Stimulated activated CD8-positive, alpha-beta memory T cell treated with anti-CD3 and anti-CD28 coated beads, Interleukin-2, amount 100 ng/mL, for 48 hours (primary cell): ENCODE results near the gene SLAIN1.
A peak's percentile ranks its signal among the peaks of the same experiment; 100 is the strongest.
"Not testable (repeated sequence)": the region's sequence is repeated elsewhere in the genome, so short reads cannot be mapped to it uniquely, and the experiment has no call there.

Experiments
- DNase-seq, 2 donors: peaks; one replicate each; pipeline ENCODE4 v3.0.0-alpha.2; 2020; ENCODE audit warnings: low read depth in 2 of 2

Gene SLAIN1

DNA sequence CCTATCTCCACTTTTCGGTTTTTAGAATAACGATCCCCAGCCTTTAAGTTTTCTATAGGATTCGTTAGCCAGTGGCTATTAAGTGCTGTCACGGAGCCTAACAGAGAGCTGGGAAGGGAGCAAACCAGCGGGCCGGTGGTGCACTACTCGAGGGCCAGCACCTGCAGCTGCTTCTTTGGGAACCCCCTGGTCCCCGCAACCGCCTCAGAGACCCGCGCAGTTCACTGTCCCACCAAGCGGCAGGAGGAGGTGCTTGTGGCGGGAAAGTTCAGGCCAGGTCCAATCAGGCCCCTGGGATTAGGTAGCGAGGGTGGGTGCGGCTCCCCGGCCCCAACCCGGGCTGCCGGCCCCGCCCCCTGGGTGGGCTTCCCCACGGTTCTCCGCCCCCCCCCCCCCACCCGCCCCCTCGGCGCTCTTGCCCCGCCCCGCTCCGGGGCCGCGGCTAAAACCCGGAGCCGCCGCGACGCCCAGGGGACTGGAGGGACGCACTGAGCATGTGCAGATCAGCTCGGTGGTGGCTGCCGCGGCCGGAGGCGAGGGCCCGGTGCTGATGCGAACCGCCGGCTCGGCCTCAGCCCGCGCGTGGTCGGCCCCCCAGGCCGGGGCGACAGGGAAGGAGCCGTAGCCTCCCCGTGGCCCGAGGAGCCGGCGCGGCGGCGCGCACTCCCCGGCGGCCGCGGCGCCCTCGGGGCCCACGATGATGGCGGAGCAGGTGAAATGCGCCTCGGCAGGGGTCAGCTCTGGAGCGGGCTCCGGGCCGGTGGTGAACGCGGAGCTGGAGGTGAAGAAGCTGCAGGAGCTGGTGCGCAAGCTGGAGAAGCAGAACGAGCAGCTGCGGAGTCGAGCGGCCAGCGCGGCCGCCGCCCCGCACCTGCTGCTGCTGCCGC is at the start of gene SLAIN1:
Gene SLAIN1 (plus strand): TSS at position 471 of the 887 bp plus-strand sequence. CDS start 227 bp downstream, at position 698.
- DNase-seq: peak; percentile 69 to 78

DNA sequence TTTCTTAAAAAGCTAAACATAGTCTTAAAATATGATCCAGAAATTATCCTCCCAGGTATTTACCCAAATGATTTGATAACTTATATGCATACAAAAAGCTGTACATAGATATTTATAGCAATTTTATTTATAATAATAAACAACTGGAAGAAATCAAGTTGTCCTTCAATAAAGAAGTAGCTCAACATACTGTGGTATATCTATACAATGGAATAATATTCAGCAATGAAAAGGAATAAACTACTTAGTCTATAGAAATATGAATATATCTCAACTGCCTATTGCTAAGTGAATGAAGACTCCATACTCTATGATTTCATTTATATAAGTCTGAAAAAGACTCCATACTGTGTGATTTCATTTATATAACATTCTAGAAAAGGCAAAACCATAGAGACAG is 47.1 kb upstream of the SLAIN1 start:
- no peak for DNase-seq

DNA sequence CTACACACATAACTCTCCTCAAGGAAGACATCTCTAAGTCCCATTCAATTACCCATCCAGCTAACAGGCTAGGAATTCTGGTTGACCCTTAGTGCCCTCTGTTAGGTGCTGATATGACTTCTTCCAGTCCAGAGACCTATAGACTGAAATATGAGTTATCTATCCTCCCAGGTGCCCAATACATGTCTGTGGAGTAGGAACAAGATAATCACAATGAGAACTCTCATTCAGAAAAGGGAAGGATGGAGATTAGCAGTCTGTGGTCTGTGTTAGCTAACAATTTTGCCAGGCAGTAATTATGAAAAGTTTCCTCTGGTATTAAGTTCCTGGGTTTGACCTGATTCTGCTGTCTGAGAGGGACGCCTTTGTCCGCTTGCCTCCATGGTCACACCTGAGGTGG is 44.2 kb upstream of the SLAIN1 start:
- DNase-seq: no peak

GRCh38 chr13:77660016-77660415 is 37.5 kb upstream of the SLAIN1 start:
- DNase-seq: not testable (repeated sequence)

DNA sequence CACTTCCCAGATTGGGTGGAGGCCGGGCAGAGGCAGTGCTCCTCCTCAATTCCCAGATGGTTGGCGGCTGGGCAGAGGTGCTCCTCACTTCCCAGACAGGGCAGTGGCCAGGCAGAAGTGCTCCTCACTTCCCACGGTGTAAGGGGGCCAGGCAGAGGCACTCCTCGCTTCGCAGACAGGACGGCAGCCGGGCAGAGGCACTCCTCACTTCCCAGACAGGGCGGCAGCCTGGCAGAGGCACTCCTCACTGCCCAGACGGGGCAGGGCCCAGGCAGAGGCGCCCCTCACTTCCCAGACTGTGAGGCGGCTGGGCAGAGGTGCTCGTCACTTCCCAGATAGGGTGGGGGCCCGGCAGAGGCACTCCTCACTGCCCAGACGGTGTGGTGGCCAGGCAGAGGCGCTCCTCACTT is 36.6 kb upstream of the SLAIN1 start:
- DNase-seq: no peak

DNA sequence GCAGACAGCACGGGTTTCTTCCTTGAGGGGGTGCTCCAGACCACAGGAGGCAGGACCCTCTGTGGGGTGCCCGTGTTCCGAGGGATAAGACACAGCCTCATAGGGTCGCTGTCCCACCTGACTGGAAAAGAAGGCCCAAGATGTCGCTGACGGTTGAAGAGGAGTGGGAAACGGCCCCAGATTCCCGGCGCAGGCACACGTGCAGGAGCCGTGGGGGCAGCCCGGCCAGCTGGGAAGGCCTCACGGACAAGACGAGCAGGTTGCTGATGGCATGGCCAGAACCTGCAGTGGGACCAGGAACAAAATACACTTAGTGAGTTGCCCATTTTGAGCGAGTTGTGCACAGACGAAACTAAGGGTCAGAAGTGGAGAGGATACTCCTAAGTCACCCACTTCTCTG is 35.2 kb upstream of the SLAIN1 start:
- not testable (repeated sequence) for DNase-seq

DNA sequence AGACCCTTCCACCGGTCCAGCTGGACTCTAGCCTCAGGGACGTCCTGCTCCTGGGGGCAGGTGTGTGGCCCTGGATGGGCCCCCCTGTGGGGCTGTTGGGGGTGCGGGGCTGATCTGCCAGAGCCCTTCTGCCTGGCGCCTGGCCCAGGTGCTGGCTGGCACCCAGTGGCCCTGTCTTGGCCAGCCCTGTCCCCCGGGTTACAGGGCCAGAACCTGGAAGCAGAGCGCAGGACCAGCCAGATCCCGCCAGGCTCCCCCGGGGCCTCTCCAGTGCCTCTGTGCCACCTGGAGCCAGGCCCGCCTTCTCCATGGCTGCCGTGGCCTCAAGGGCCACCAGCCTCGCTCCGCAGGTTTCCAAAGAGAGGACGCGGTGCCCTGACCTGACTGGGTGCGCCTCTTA is 34.7 kb upstream of the SLAIN1 start:
- not testable (repeated sequence) for DNase-seq

DNA sequence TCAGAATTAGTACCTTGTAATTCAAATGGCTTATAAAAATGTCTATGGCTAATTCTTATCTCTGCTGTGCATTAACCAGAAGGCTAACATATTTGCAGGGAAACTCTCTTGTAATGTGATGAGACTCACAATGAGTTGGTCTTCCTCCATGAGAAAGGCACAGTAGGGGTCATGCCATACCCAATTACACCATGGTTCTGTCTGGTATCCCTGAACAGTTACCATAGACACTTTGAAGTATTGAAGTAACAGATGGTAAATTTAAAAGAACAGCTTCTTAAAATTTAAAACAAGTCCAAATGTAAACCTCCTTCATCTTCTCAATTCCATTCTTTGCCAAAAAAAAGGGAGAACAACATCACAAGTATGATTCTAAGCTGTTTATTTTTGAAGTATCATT is 22.6 kb upstream of the SLAIN1 start:
- no peak for DNase-seq

DNA sequence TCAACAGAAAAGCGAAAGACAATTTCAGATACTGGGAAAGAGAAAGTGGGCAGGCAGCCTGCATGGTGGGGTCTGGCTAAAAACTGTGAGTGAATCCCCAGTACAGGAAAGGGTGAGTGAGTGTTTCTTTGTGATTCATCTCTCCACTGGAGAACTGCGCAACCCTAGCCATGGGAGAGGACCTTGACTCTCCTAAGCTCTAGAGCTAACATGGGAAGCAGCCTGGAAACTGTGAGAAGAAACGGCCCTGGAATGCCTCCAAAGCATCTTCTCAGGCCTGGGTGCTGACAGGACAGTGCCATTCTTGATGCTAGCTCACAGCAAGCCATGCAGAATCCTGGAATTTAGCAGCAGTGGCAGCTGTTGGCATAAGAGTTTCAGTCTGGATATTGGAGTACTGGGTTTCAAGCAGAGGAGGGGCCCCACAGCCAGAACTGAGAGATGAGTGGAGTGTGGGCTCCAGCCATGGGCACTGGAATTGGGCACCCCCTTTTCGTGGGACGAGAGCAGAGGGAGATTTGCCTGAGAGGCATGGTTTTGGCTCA is 18.7 kb upstream of the SLAIN1 start:
- DNase-seq: no peak

GRCh38 chr13:77687799-77688198 is 9.7 kb upstream of the SLAIN1 start:
- DNase-seq: no peak

- no peak for DNase-seq
These were observed 5.6 kb upstream of the SLAIN1 start for GRCh38 chr13:77691871-77692270.

- no peak for DNase-seq
These were observed 4.6 kb upstream of the SLAIN1 start for GRCh38 chr13:77692746-77693448.

DNA sequence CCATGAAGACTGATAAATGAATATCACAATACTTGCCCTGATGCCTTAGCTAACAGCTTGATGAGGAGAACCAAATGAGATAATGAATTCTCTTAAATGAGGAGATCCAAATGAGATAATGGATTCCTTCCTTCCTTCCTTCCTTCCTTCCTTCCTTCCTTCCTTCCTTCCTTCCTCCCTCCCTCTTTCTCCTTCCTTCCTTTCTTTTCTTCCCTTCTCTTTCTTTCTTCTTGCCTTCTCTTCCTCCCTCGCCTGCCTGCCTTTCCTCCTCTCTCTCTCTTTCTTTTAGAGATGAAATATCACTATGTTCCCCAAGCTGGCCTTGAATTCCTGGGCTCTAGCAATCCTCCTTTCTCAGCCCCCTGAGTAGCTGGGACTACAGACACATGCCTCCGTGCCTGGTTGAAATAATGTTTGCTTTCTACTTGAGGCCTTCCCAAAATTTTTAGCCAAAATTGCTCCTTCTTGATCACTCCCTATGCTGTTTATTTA is 4.0 kb upstream of the SLAIN1 start:
- DNase-seq: no peak

- no peak for DNase-seq
These were observed 1.2 kb upstream of the SLAIN1 start for GRCh38 chr13:77696006-77696878.

GRCh38 chr13:77696879-77697216 is 639 bp upstream of the SLAIN1 start:
- DNase-seq: no peak

DNA sequence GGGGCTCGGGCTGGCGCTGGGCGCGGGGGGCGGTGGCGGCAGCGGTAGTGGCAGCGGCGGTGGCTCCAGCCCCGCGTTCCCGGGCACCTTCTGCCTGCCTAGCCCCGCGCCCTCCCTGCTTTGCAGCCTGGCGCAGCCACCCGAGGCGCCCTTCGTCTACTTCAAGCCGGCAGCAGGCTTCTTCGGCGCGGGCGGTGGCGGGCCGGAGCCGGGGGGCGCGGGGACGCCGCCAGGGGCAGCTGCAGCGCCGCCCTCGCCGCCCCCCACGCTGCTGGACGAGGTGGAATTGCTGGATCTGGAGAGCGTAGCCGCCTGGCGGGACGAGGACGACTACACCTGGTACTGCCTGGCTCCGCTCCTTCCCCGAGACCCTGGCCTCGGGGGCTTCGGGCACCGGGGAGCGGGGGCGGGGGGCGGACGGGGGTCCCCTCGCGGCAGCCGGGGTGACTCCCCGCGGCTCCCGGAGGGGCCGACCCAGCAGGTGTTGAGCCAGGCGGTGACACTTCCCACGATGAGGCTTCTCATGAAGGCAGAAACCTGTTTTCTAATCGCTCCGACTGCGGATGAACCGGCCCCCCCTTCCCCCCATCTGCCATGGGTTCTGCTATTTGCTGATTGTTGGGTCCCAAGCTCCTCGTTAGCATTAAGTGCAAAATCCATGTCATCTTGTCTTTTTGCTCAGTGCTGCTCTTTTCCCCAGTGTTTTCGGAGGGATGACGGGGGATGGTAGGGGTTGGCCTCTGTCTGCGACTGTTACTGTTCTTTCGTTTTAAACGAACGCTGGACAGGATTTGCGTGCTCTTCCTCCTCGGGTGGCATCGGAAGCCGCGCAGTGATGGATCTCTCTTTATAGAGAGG is 943 bp downstream of the SLAIN1 start:
- DNase-seq: peak; percentile 17 to 20

DNA sequence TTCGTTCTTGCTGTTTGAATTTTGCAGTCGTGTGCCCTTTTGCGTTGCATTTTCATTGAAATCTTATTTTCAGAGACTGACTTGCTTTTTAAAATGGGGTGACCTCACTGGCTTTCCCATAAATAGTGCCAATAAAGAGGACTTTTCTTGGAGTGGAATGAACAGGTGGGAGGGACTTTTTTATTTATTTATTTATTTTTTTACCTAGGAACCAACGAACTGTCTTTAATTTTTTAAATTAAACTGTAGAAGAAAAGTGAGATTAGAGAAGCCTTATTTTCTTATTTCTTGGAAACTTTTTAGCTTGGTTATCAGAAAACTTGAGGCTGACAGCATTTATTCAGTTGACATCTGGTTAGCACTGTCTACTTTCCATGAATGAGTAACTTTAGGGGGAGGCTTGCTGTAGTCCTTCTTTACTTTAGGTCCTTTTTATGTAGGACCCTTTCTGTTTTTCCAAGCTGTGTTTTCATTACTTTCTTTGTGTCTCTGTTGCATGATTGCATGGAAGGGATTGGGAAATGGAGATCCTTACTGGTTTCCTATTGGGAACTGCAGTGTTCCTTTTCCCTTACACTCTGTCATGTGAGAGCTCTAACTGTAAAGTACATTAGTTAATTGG is 1.7 kb downstream of the SLAIN1 start:
- DNase-seq: no peak

DNA sequence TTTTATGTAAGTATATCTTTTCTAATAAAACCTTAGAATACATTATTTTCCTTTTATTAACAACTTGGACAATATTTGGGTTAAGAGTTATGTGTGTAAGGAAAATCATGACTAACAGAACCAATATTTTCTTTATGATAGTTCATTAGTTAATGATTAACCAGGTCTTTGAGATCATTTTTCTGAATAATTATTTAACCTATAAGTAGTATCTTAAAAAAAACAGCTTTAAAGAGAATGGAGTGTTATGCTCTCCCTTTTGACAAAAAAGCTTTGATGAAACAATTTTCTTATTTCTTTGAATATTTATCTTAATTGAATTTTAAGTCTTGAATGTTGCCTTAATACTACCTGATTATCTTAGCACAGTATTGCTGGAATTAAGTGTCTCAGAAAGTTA is 3.8 kb downstream of the SLAIN1 start:
- DNase-seq: no peak

DNA sequence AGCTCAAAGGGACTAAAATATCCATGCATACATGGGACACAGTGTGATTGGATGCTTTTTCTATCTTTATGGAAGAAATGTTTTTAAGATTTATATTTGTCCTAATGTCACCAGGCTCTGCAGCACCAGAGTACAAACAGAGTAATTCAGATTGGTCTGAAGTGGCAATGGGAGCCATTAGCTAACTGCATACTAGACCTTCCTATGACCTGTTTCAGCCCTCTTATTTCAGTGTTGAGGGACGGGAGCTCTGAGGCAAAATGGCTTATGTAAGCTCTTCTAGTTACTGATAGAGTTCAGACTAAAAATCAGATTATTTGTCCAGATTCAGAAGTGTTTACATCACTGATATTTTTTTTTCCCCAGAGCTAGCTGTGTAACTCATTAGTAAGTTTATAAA is 4.9 kb downstream of the SLAIN1 start:
- DNase-seq: no peak

DNA sequence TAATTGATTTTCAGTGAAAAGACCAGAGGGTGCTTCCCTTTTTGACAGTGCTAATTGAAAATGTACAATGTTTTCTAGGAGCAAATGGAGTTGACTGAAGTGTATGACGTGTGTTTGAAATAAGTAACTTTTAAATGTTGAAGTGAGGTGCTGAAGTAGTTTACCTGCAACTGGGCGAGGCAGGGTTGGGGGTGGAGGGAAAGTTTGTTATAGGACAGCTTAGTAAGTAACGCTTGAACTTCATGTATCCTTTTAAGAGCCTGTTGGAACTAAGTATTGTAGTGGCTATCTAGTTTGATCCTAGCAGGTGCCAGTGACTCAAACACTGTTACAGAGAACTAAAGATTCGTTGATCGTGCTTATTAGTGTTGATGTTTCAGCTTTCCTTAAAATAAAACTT is 5.9 kb downstream of the SLAIN1 start:
- DNase-seq: no peak
